HepG2 (cell line): Measurements from ENCODE around the gene YEATS4. TPM values are rescaled to one million over a fixed set of nuclear protein-coding genes. Genes with fewer than 3 reads are reported as not detected.
A peak's percentile ranks its signal among the peaks of the same experiment; 100 is the strongest.

ENCODE experiments used
- ATF7-NPFF ChIP-seq: sonication (generic); formaldehyde crosslinking; IDR thresholded peaks from 2 replicates; pipeline ENCODE4 v1.8.1; 2023; ENCODE audit warnings: mild to moderate bottlenecking, low read depth, missing genetic modification reagents, moderate library complexity
- ATRX ChIP-seq: sonication (generic); formaldehyde crosslinking; IDR thresholded peaks from 2 replicates; pipeline ENCODE4 v1.4.0; 2020; ENCODE audit warnings: missing genetic modification reagents, borderline replicate concordance
- CSRNP2 ChIP-seq: sonication (generic); formaldehyde crosslinking; conservative IDR thresholded peaks from 2 replicates; pipeline ENCODE4 v1.8.0; 2022; ENCODE audit warnings: low read depth, missing genetic modification reagents
- ELF1 ChIP-seq: sonication (generic); formaldehyde crosslinking; IDR thresholded peaks from 2 replicates; pipeline ENCODE4 v1.4.0; 2020; ENCODE audit warnings: missing genetic modification reagents
- FOXK2 ChIP-seq: fragments of 450-650 bp; IDR thresholded peaks from 2 replicates; pipeline ENCODE4 v1.6.1; 2016
- GATAD2A ChIP-seq: IDR thresholded peaks from 2 replicates; pipeline ENCODE4 v1.6.1; 2016
- HDAC2 ChIP-seq: sonication (generic); formaldehyde crosslinking; IDR thresholded peaks from 2 replicates; pipeline ENCODE4 v1.4.0; 2020; ENCODE audit warnings: missing genetic modification reagents
- NR2F6 ChIP-seq, 2 experiments: IDR thresholded peaks; 2 replicates each; pipeline ENCODE4 v1.6.1; 2016; ENCODE audit warnings: antibody characterized with exemption in 1 of 2, mild to moderate bottlenecking in 1 of 2
- RBM22 ChIP-seq: fragments of 200-400 bp; formaldehyde crosslinking; optimal IDR thresholded peaks from 2 replicates; pipeline ENCODE3; 2017; ENCODE audit warnings: mild to moderate bottlenecking, low read length, moderate library complexity
- SOX6 ChIP-seq, 2 experiments: fragments of 450-650 bp in 1 of 2; sonication (generic) in 1 of 2; formaldehyde crosslinking in 1 of 2; IDR thresholded peaks; 2 replicates each; pipeline versions ENCODE4 v1.4.0 to v1.6.1; 2017 to 2020; ENCODE audit warnings: antibody characterized with exemption in 1 of 2, mild to moderate bottlenecking in 1 of 2, missing genetic modification reagents in 1 of 2
- YEATS4 ChIP-seq: sonication (generic); formaldehyde crosslinking; IDR thresholded peaks from 2 replicates; pipeline ENCODE4 v1.4.0; 2020; ENCODE audit warnings: missing genetic modification reagents, borderline replicate concordance
- ZBTB37 ChIP-seq: sonication (generic); formaldehyde crosslinking; IDR thresholded peaks from 2 replicates; pipeline ENCODE4 v1.4.0; 2020; ENCODE audit warnings: mild to moderate bottlenecking, missing genetic modification reagents
- ZMYM2 ChIP-seq: sonication (generic); formaldehyde crosslinking; IDR thresholded peaks from 2 replicates; pipeline ENCODE4 v1.8.0; 2022; ENCODE audit warnings: mild to moderate bottlenecking, missing genetic modification reagents
- ZNF124 ChIP-seq: sonication (generic); formaldehyde crosslinking; IDR thresholded peaks from 2 replicates; pipeline ENCODE4 v1.4.0; 2020; ENCODE audit warnings: missing genetic modification reagents
- ZNF180 ChIP-seq: sonication (generic); formaldehyde crosslinking; IDR thresholded peaks from 2 replicates; pipeline ENCODE4 v1.4.0; 2020; ENCODE audit warnings: low read depth, missing genetic modification reagents, borderline replicate concordance
- ZNF280D ChIP-seq: sonication (generic); formaldehyde crosslinking; IDR thresholded peaks from 2 replicates; pipeline ENCODE4 v1.5.1; 2020; ENCODE audit warnings: mild to moderate bottlenecking, missing genetic modification reagents
- polyA plus RNA-seq, 8 experiments: library from polyadenylated mRNA; depleted of rRNA in 3 of 8; stranded (reverse) in 7 of 8; unstranded in 1 of 8; fragments of >200 nt; fragmentation: Illumina TruSeq in 4 of 8; extraction: Trizol in 4 of 8; gene quantifications; 2 replicates each; pipeline versions ENCODE4 v1.2.1 to v1.2.3, GENCODE V29; 2011 to 2016; ENCODE audit warnings: low read depth in 4 of 8, missing spikeins in 1 of 8, mixed read lengths in 1 of 8; ENCODE audit not compliant: insufficient read depth in 1 of 8
- total RNA-seq, 5 experiments: library from RNA; depleted of rRNA; stranded (reverse); fragments of >200 nt; fragmentation: Illumina TruSeq; extraction: Trizol; gene quantifications; 2 replicates each; pipeline ENCODE4 v1.2.3, GENCODE V29; 2016; ENCODE audit warnings: low read depth in 1 of 5
- TF ChIP-seq, protein P1 (sequence below): sonication (generic); formaldehyde crosslinking; IDR thresholded peaks from 2 replicates; pipeline ENCODE4 v1.8.1; 2023; ENCODE audit warnings: missing genetic modification reagents, inconsistent platforms, borderline replicate concordance
- TF ChIP-seq, protein P2 (sequence below): sonication (generic); formaldehyde crosslinking; IDR thresholded peaks from 2 replicates; pipeline ENCODE4 v1.5.1; 2020; ENCODE audit warnings: mild to moderate bottlenecking, missing genetic modification reagents, borderline replicate concordance
- TF ChIP-seq, protein P3 (sequence below): sonication (generic); formaldehyde crosslinking; IDR thresholded peaks from 2 replicates; pipeline ENCODE4 v1.9.0; 2021; ENCODE audit warnings: missing genetic modification reagents, borderline replicate concordance

Gene YEATS4
- total and polyA plus RNA-seq, 2 of the 13 experiments (the other 11 are each of a cell fraction or from before 2014, with no cell fraction given): 16.8 to 45.0 TPM

- TF ChIP-seq ZNF280D: 0 out of 2 replicates have a peak, but pooled peaks have one; percentile 19
- no peak for TF ChIP-seq ZMYM2 (CRISPR knock-in tag)
- peak; percentile 7; the same call in 1 of the 2 replicates for TF ChIP-seq NR2F6 (IDR thresholded peaks at IDR 0.05)
- peak; percentile 29 for TF ChIP-seq NR2F6 (CRISPR knock-in tag; IDR thresholded peaks at IDR 0.05)
- peak; percentile 38; the same call in 1 of the 2 replicates for TF ChIP-seq GATAD2A
- peak; percentile 100 for TF ChIP-seq RBM22
- no peak; the same call in 1 of the 2 replicates for TF ChIP-seq CSRNP2 (CRISPR knock-in tag)
- peak; percentile 58; the same call in 1 of the 2 replicates for TF ChIP-seq ATRX (CRISPR knock-in tag)
- TF ChIP-seq ELF1 (CRISPR knock-in tag): no peak
- TF ChIP-seq FOXK2: no peak
- TF ChIP-seq ZBTB37 (CRISPR knock-in tag): no peak
- no peak for TF ChIP-seq SOX6 (IDR thresholded peaks at IDR 0.05)
- TF ChIP-seq SOX6 (CRISPR knock-in tag; IDR thresholded peaks at IDR 0.05): peak; percentile 58
- TF ChIP-seq, protein P1, sequence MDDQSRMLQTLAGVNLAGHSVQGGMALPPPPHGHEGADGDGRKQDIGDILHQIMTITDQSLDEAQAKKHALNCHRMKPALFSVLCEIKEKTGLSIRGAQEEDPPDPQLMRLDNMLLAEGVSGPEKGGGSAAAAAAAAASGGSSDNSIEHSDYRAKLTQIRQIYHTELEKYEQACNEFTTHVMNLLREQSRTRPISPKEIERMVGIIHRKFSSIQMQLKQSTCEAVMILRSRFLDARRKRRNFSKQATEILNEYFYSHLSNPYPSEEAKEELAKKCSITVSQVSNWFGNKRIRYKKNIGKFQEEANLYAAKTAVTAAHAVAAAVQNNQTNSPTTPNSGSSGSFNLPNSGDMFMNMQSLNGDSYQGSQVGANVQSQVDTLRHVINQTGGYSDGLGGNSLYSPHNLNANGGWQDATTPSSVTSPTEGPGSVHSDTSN (CRISPR knock-in tag): no peak
- TF ChIP-seq, protein P2, sequence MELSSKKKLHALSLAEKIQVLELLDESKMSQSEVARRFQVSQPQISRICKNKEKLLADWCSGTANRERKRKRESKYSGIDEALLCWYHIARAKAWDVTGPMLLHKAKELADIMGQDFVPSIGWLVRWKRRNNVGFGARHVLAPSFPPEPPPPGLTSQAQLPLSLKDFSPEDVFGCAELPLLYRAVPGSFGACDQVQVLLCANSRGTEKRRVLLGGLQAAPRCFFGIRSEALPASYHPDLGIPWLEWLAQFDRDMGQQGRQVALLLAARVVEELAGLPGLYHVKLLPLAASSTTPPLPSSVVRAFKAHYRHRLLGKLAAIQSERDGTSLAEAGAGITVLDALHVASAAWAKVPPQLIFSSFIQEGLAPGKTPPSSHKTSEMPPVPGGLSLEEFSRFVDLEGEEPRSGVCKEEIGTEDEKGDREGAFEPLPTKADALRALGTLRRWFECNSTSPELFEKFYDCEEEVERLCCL: no peak
- TF ChIP-seq ZNF180 (CRISPR knock-in tag): peak; percentile 75
- TF ChIP-seq, protein P3, sequence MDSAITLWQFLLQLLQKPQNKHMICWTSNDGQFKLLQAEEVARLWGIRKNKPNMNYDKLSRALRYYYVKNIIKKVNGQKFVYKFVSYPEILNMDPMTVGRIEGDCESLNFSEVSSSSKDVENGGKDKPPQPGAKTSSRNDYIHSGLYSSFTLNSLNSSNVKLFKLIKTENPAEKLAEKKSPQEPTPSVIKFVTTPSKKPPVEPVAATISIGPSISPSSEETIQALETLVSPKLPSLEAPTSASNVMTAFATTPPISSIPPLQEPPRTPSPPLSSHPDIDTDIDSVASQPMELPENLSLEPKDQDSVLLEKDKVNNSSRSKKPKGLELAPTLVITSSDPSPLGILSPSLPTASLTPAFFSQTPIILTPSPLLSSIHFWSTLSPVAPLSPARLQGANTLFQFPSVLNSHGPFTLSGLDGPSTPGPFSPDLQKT (CRISPR knock-in tag): 0 out of 2 replicates have a peak, but pooled peaks have one; percentile 21
- peak; percentile 73; the same call in 1 of the 2 replicates for TF ChIP-seq HDAC2 (CRISPR knock-in tag)
- TF ChIP-seq YEATS4 (CRISPR knock-in tag): no peak
- TF ChIP-seq ATF7-NPFF: peak; percentile 90
- TF ChIP-seq ZNF124 (CRISPR knock-in tag): peak; percentile 66; the same call in 1 of the 2 replicates
Measured at GRCh38 chr12:69354556-69355187, 4.9 kb upstream of the YEATS4 start (continued).
